SH-SY5Y (cell line): ENCODE data around the gene MTSS2.

ENCODE experiments used
- GATA2 ChIP-seq: IDR thresholded peaks from 2 replicates; pipeline ENCODE4 v1.6.1; 2011; ENCODE audit warnings: mild to moderate bottlenecking, low read depth, low read length
- GATA3 ChIP-seq: IDR thresholded peaks from 2 replicates; pipeline ENCODE4 v1.6.1; 2011; ENCODE audit warnings: low read depth, mild to moderate bottlenecking, low read length, moderate library complexity

DNA sequence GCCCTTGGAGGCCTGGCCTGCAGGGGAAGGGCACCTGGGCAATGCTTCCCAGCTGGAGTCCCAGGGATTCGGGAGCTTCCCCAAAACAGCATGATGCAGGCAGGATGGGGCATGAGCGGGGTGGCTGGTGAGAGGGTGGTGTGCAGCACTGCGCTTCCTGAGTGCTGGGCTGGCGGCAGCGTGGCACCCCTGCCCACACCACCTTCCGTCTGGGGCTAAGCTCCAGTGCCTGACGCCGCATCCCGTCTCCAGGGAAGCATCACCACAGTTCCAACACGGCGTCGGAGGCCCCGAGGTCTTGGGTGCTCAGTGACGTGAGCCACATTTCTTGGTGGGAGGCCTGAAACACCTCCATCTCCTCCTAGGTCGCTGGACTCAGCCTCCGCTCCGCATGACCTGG is 13.8 kb upstream of the MTSS2 start:
- TF ChIP-seq GATA2 = no peak
- TF ChIP-seq GATA3 = no peak
